ENCODE measurements around the gene PUM1.

- TF ChIP-seq CTCF (IDR thresholded peaks at IDR 0.05 in 8 of 11, conservative IDR thresholded peaks at IDR 0.05 in 3 of 11) (no peak), POLR2AphosphoS5 (IDR thresholded peaks at IDR 0.05) (peak in 2 of 3 donors; percentile 30 to 40)
These were observed 177.1 kb downstream of the PUM1 start for GRCh38 chr1:30888391-30888790.
